Activated CD8-positive, alpha-beta T cell treated with anti-CD3 and anti-CD28 coated beads for 36 hours (primary cell): Measurements from ENCODE around the gene PPP4R2. TPM values are rescaled to one million over a fixed set of nuclear protein-coding genes. Genes with fewer than 3 reads are reported as not detected.

Source experiments
- ATAC-seq: fragments of 200-7000 bp; cut with Tn5 transposase; one replicate; pipeline ENCODE4 v1.10.0; 2021; ENCODE audit warnings: mild to moderate bottlenecking, moderate library complexity
- CTCF ChIA-PET: fragments of 350-600 bp; sonication (Branson Sonifier 250); formaldehyde crosslinking; loops from one replicate; lab custom pipeline; 2021; ENCODE audit warnings: antibody characterized with exemption; lab: Charles Lee
- POLR2A ChIA-PET: fragments of 350-600 bp; sonication (Branson Sonifier 250); formaldehyde crosslinking; loops from one replicate; lab custom pipeline; 2021; ENCODE audit warnings: antibody characterized with exemption; lab: Charles Lee
- DNase-seq: peaks from one replicate; pipeline ENCODE4 v3.0.0-alpha.2; 2020
- H3K27ac Mint-ChIP-seq: one replicate; pipeline ENCODE4 v1.8.0; 2021; ENCODE audit warnings: mild to moderate bottlenecking, mixed read lengths
- H3K27me3 Mint-ChIP-seq: one replicate; pipeline ENCODE4 v1.8.0; 2021; ENCODE audit warnings: mixed read lengths
- H3K36me3 Mint-ChIP-seq: one replicate; pipeline ENCODE4 v1.8.0; 2021; ENCODE audit warnings: low read depth, mixed read lengths
- H3K4me1 Mint-ChIP-seq: one replicate; pipeline ENCODE4 v1.8.0; 2021; ENCODE audit warnings: low read depth, mixed read lengths
- H3K4me3 Mint-ChIP-seq: one replicate; pipeline ENCODE4 v1.8.0; 2021; ENCODE audit warnings: mild to moderate bottlenecking, moderate library complexity, mixed read lengths
- H3K9me3 Mint-ChIP-seq: one replicate; pipeline ENCODE4 v1.8.0; 2021; ENCODE audit warnings: mixed read lengths
- CTCF ChIP-seq: fragments of 200-600 bp; IDR thresholded peaks from one replicate; pipeline ENCODE4 v1.8.0; 2022; ENCODE audit warnings: antibody characterized with exemption, mild to moderate bottlenecking
- intact Hi-C: fragments of 100-400 bp; cut with micrococcal nuclease; formaldehyde crosslinking; loops from one replicate; pipeline ENCODE4 v1.10.0; 2022
- total RNA-seq, 2 experiments: library from RNA; stranded (reverse); gene quantifications; one replicate each; pipeline ENCODE4 v1.2.3, GENCODE V29; 2021

PPP4R2 gene
- total RNA-seq, 2 experiments from 2014 or later: 85.5 to 88.6 TPM

- DNase-seq (no peak), ATAC-seq (no peak)
- ChIA-PET POLR2A (no interaction called here), CTCF (interaction anchor here (0.7 to 1.0 kb wide), 3 partner anchors 24 to 30 kb away, joined by 3 to 4 read pairs (median 4); no protein-coding TSS in a partner anchor)
- no peaks in the 10 kb centered on the region for H3K9me3 Mint-ChIP-seq
- H3K4me3 Mint-ChIP-seq: no peak overlapping the region
- H3K4me1 Mint-ChIP-seq: peaks cover 77% of the 10 kb centered on the region
- intact Hi-C loops: no loop called here
- no peak for TF ChIP-seq CTCF
- H3K27ac Mint-ChIP-seq: no peak overlapping the region
- H3K36me3 Mint-ChIP-seq: peaks cover 48% of the 10 kb centered on the region
- H3K27me3 Mint-ChIP-seq: no peaks in the 10 kb centered on the region
Observed at GRCh38 chr3:73031573-73032103, 35.0 kb downstream of the PPP4R2 start.

- H3K4me1 Mint-ChIP-seq: peaks cover 81% of the 10 kb centered on the region
- H3K27me3 Mint-ChIP-seq: no peaks in the 10 kb centered on the region
- ChIA-PET POLR2A (interaction anchor here (1.2 to 2.3 kb wide), 3 partner anchors 11 to 188 kb away, joined by 3 to 9 read pairs (median 4); partner anchors contain the start of genes PPP4R2 and SHQ1), CTCF (interaction anchor here (1.5 kb wide), 1 partner anchor 186 kb away, joined by 3 read pairs; no protein-coding TSS in a partner anchor)
- TF ChIP-seq CTCF: no peak
- intact Hi-C loops: loop anchor here (5.0 kb wide), 1 partner anchor 40 kb away; the partner anchor contains the start of gene PPP4R2
- DNase-seq: no peak
- no peaks in the 10 kb centered on the region for H3K9me3 Mint-ChIP-seq
- no peak overlapping the region for H3K4me3 Mint-ChIP-seq
- H3K36me3 Mint-ChIP-seq: peaks cover 28% of the 10 kb centered on the region
- peak overlapping the region; percentile 26 for H3K27ac Mint-ChIP-seq
- ATAC-seq: peak; percentile 38
Observed at GRCh38 chr3:73036694-73037591, 40.3 kb downstream of the PPP4R2 start.

- POLR2A ChIA-PET: no interaction called here
- Mint-ChIP-seq H3K27me3 (no peaks in the 10 kb centered on the region), H3K27ac (no peak overlapping the region), H3K36me3 (peaks cover 11% of the 10 kb centered on the region), H3K4me3 (no peak overlapping the region), H3K9me3 (no peaks in the 10 kb centered on the region), H3K4me1 (peaks cover 78% of the 10 kb centered on the region)
- intact Hi-C loops: no loop called here
- CTCF ChIA-PET: interaction anchor here (1.2 kb wide), 1 partner anchor 94 kb away, joined by 3 read pairs; no protein-coding TSS in a partner anchor
- ATAC-seq (no peak), DNase-seq (no peak)
- TF ChIP-seq CTCF: no peak
Observed at GRCh38 chr3:73041537-73041936, 44.9 kb downstream of the PPP4R2 start.

- H3K27me3 Mint-ChIP-seq: no peaks in the 10 kb centered on the region
- DNase-seq: no peak
- ATAC-seq: no peak
- intact Hi-C loops: no loop called here
- peaks cover 64% of the 10 kb centered on the region for H3K4me1 Mint-ChIP-seq
- ChIA-PET POLR2A (no interaction called here), CTCF (interaction anchor here (1.4 to 4.3 kb wide), 2 partner anchors 13 to 99 kb away, joined by 3 to 24 read pairs; no protein-coding TSS in a partner anchor)
- H3K4me3 Mint-ChIP-seq: no peak overlapping the region
- no peak for TF ChIP-seq CTCF
- peak overlapping the region; percentile 2 for H3K27ac Mint-ChIP-seq
- no peaks in the 10 kb centered on the region for H3K9me3 Mint-ChIP-seq
- H3K36me3 Mint-ChIP-seq: peaks cover 6% of the 10 kb centered on the region
Observed at GRCh38 chr3:73043414-73043813, 46.8 kb downstream of the PPP4R2 start.
